ENCODE data around the gene C4orf50. TPM values are rescaled to one million over a fixed set of nuclear protein-coding genes. Genes with fewer than 3 reads are reported as not detected.

Gene C4orf50
- total RNA-seq, 1 experiment from 2014 or later = 0.17 TPM

DNA sequence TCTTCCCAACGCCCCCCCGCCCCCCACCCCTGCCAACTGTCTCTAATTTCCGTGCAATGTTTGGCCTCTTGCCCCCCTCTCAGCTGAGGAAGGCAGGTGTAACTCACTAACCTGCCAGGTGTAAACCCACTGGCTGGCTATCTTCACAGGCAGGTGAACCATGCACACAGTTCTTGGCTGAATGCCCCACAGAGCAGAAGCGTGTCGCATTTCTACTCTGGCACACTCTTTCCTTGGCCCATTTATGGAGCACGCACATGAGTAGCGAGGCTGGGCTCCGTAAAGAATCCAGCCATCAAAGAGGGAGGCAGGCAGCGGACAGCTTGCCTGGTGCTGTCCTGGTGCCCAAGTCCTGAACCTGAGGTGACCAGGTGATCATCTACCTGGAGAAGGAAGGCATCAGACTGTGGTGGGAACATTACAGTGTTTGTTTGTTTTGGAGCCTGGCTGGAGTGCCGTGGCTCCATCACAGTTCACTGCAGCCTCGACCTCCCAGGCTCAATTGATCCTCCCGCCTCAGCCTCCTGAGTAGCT is 86.1 kb downstream of the C4orf50 start:
- TF ChIP-seq, protein P1, sequence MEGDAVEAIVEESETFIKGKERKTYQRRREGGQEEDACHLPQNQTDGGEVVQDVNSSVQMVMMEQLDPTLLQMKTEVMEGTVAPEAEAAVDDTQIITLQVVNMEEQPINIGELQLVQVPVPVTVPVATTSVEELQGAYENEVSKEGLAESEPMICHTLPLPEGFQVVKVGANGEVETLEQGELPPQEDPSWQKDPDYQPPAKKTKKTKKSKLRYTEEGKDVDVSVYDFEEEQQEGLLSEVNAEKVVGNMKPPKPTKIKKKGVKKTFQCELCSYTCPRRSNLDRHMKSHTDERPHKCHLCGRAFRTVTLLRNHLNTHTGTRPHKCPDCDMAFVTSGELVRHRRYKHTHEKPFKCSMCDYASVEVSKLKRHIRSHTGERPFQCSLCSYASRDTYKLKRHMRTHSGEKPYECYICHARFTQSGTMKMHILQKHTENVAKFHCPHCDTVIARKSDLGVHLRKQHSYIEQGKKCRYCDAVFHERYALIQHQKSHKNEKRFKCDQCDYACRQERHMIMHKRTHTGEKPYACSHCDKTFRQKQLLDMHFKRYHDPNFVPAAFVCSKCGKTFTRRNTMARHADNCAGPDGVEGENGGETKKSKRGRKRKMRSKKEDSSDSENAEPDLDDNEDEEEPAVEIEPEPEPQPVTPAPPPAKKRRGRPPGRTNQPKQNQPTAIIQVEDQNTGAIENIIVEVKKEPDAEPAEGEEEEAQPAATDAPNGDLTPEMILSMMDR (conservative IDR thresholded peaks at IDR 0.05) = no peak
- no peak overlapping the region for H3K27ac ChIP-seq (ENCODE audit: insufficient read length, low read depth, low read length)
- H3K4me2 ChIP-seq (ENCODE audit: insufficient read depth, insufficient read length, low read length) = no peak overlapping the region
- no peak overlapping the region for H3K4me3 Mint-ChIP-seq
- H3K79me2 ChIP-seq (ENCODE audit: insufficient read depth, low read length) = no peaks in the 10 kb centered on the region
- no peak overlapping the region for H2BK12ac ChIP-seq (ENCODE audit: insufficient read length, low read depth, low read length)
- no peak overlapping the region for H3K27ac Mint-ChIP-seq
- H3K4ac ChIP-seq (ENCODE audit: low read depth, low read length) = no peak overlapping the region
- H4K8ac ChIP-seq (replicated peaks; ENCODE audit: insufficient read length, low read depth, low read length) = no peak overlapping the region
- peaks cover 3% of the 10 kb centered on the region; the same call in 1 of the 2 replicates for H3K4me1 ChIP-seq (ENCODE audit: insufficient read depth, low read length)
- no peak overlapping the region for H3K56ac ChIP-seq (ENCODE audit: insufficient read length, low read depth, low read length)
- H3K36me3 Mint-ChIP-seq (ENCODE audit: insufficient read depth in 1 of 3, low read depth in 3 of 3) = no peaks in the 10 kb centered on the region
- H3T11ph ChIP-seq (ENCODE audit: low read length) = no peak overlapping the region
- WGBS (ENCODE audit: extremely low coverage, insufficient read length, low lambda C conversion rate) = no CpG with 5 or more reads among the region's 12 CpGs
- no peak overlapping the region for H3K18ac ChIP-seq (ENCODE audit: insufficient read length, low read depth, low read length)
- H3K14ac ChIP-seq (ENCODE audit: insufficient read depth, low read length) = no peak overlapping the region; the same call in 1 of the 2 replicates
- no peak overlapping the region for H2BK5ac ChIP-seq (ENCODE audit: insufficient read length, low read length)
- no peak overlapping the region for H3K9ac ChIP-seq (ENCODE audit: extremely low read depth, insufficient read length, low read length)
- H2BK20ac ChIP-seq (ENCODE audit: low read depth, low read length, poor library complexity, severe bottlenecking) = no peak overlapping the region
- H4K91ac ChIP-seq (ENCODE audit: insufficient read length, low read depth, low read length) = no peak overlapping the region
- no peak overlapping the region for H2BK120ac ChIP-seq (ENCODE audit: low read depth, low read length, poor library complexity, severe bottlenecking)
- no peaks in the 10 kb centered on the region for H3K9me3 ChIP-seq (ENCODE audit: control insufficient read depth, low read depth, low read length)
- no peak overlapping the region for H4K5ac ChIP-seq (ENCODE audit: insufficient read length, low read depth, low read length)
- DNase-seq = no peak
- H2BK15ac ChIP-seq (ENCODE audit: low read depth, low read length) = no peak overlapping the region
- no peaks in the 10 kb centered on the region for H3K79me1 ChIP-seq (ENCODE audit: insufficient read depth, low read depth, low read length, poor library complexity, severe bottlenecking)
- peaks cover 8 to 15% of the 10 kb centered on the region in 2 experiments for H3K4me1 Mint-ChIP-seq
- H4K20me1 ChIP-seq (ENCODE audit: control insufficient read depth, insufficient read depth, insufficient read length) = no peaks in the 10 kb centered on the region
- no peaks in the 10 kb centered on the region for H3K27me3 ChIP-seq (ENCODE audit: insufficient read depth, low read length)
- peaks cover 42% of the 10 kb centered on the region for H3K27me3 Mint-ChIP-seq (ENCODE audit: low read depth)
- H3K9me3 Mint-ChIP-seq = no peaks in the 10 kb centered on the region
- no peak overlapping the region for H2AFZ ChIP-seq (ENCODE audit: low read length)
- H3K23me2 ChIP-seq (ENCODE audit: insufficient read length, low read depth, low read length, poor library complexity, severe bottlenecking) = no peaks in the 10 kb centered on the region
- H2AK5ac ChIP-seq (ENCODE audit: insufficient read length, low read length) = no peak overlapping the region
- no peak overlapping the region for H3K23ac ChIP-seq (ENCODE audit: insufficient read length, low read depth, low read length)

Data from H9 (cell line).